GM21576 (cell line): Measurements from ENCODE around the gene CAMK1D.
"Not testable (repeated sequence)": the region's sequence is repeated elsewhere in the genome, so short reads cannot be mapped to it uniquely, and the experiment has no call there.

Experiments
- ATAC-seq: cut with Tn5 transposase; IDR thresholded peaks from one replicate; pipeline ENCODE4 v1.9.1; 2021; ENCODE audit warnings: mild to moderate bottlenecking, moderate library complexity; ENCODE audit not compliant: unreplicated experiment

The CAMK1D gene

DNA sequence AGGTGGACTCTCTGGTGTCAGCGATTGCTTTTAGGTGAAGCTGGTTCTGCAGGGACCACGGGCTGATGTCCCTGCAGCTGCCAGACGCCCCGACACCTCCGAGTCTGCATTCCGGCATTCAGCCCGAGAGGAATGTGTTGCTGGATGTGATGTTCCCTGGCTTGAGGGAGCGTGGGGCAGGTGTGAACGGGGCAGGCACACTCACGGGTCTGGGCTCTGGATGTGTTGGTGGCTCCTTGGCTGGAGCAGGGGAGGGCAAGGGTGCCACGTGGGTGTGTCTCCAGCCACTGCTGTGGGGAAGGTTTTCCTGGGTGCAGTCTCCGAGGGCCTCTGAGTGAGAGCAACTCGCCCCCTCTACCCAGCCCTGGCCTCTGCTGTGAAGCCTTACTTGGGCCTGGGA lies 140.5 kb downstream of the CAMK1D start:
- ATAC-seq: no peak

DNA sequence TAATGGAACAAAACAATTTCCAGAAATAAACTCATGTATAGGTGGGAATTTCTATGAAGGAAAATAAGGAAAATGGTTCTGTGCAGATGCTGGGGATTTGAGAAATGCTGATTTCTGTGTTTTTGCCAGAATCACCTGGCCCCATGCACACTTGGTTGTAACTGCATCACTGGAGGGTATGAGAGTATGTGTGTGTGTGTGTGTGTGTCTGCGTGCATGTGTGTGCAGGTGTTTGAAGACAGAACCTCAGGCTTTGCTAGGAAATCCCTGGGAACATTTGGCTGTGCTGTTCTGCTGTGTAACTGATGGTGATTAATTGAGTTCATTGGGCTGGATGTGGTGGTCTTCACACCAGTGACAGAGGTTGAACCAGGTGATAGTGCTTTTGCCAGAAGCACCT lies 141.6 kb downstream of the CAMK1D start:
- no peak for ATAC-seq

DNA sequence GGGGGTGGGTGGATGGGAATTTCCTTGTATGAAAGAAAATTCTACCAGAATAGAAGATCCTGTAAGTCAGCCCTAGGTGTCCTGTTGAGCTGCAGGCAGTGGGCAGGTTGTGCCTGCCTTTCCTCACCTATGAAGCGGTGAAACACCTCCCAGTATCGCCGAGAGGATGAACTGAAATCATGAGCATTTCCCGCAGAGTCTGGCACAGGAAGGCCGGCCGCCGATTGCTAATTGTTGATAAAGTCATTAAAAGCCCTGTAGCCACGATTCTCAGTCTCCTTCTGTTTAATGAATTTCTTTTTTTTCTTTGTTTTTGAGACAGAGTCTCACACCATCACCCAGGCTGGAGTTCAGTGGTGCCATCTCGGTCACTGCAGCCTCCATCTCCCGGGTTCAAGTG lies 142.1 kb downstream of the CAMK1D start:
- no peak for ATAC-seq

DNA sequence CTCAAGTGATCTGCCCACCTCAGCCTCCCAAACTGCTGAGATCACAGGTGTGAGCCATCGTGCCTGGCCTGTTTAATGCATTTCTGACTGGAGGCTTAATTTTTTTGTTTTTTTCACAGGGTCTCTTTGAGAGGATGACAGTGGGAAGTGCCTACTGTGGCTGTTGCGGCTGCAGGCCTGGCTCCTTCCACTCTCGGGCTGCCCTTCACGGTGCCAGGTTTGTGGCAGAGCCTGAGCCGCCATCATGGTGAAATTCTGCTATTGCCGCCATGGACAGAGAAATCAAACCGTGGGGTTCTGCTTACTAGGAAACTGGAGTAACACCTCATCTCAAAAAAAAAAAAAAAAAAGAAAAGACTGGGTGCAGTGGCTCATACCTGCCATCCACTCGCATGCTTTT lies 142.7 kb downstream of the CAMK1D start:
- ATAC-seq: no peak

DNA sequence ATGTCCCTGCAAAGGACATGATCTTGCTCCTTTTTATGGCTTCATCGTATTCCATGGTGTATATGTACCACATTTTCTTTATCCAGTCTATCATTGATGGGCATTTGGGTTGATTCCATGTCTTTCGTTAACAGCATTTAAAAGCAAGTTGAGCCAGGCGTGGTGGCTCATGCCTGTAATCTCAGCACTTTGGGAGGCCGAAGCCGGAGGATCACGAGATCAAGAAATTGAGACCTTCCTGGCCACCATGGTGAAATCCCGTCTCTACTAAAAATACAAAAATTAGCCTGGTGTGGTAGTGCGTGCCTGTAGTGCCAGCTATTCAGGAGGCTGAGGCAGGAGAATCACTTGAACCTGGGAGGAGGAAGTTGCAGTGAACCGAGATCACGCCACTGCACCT lies 147.7 kb downstream of the CAMK1D start:
- not testable (repeated sequence) for ATAC-seq

DNA sequence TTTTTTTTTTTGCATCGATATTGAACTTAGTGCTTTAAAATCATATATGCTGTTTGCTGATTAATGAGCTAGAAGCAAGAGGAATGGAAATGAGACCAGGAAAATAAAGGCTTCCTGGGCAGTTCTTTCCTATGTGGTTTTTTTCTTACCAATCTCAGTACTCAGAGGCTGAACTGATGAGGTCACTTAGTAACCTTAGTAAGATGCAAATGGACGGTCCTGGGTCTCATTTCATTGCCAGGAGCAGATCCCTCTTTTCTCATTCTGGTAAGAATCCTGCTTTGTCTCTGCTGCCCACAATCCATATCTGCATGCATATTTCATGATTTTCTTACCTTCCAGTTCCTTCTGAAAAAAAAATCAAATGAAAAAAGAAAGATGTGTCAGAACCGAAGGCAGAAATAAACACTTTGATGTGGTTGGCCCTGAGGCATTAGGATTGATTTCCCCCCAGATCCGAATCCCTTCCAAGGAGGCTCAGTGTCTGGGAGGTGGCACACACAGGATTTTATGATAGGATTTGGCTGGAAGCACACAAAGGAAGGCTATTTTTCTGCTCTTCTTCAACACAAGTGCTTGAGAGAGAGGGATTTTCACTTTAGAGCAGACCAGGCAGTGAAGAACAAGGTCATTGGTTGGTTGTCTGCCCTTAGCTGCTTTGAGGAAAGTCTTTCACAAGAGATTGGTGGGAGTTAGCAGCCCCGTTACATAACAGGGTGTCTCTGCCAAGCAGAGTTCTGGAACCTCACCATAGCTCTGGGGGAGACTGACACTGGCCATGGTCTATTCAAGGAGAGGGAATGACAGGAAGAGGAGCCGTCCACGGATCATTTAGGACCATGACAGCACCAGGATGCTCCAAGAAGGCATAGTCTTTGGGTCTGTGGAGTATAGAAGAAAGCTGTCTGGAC lies 150.0 kb downstream of the CAMK1D start:
- ATAC-seq: no peak

DNA sequence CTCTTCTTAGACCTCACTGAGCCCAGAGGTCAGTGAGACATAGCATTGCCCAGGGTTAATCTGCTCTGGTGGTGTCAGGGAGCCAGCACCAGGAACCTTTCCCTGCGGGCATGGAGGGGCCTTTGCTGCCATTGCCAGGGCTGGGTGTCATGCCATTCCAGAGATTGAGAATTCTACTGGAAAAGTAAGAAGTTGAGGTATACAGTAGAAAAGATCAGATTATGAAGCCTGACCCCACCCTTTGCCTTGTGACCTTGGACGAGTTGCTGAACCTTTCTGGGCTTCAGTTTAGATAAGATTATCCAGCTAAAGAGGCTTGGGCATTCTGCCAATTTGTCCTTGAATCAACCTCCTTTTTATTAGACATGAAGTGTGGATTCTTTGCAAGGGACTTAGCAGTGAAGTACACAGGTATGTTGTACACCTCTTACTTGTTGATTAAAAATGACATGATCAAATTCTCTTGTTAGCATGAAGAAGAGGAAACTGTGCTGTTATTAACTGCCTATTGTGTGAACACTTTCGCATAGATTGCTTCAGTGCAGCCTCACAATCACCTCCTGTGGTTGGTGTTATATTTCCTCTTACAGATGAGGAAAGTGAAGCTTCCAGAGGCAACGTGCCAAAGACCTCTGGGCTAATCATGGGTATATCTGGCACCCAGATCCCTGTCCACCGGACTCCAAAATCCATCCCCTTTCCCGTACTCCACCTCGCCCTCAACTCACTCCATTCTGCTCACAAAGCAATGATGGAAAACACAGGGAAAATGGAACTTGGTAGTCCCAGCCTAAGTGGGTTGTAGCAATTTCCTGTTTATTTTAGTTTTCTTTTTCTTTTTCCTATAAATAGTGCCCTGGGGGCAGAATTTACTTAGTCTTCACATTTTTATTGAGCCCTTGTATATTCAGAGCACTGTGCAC lies 151.3 kb downstream of the CAMK1D start:
- ATAC-seq: no peak

DNA sequence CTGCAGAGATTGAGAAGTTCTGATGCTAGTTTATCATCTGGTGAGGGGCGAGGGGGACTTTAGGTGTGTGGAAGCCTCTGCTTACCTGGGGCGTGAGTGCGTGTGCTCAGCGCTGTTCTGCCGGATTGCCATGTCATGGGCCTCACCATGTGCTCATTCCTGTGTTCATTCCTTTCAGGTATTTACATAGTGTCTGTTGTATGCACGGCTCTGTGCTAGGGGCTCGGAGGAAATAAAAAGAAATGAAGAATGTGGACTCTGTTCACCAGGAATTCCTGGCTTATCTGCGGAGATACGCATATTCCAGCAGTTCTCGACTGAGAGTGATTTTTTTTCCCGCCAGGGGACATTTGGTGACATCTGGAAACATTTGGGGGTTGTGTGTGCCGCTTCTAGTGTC lies 152.0 kb downstream of the CAMK1D start:
- no peak for ATAC-seq

DNA sequence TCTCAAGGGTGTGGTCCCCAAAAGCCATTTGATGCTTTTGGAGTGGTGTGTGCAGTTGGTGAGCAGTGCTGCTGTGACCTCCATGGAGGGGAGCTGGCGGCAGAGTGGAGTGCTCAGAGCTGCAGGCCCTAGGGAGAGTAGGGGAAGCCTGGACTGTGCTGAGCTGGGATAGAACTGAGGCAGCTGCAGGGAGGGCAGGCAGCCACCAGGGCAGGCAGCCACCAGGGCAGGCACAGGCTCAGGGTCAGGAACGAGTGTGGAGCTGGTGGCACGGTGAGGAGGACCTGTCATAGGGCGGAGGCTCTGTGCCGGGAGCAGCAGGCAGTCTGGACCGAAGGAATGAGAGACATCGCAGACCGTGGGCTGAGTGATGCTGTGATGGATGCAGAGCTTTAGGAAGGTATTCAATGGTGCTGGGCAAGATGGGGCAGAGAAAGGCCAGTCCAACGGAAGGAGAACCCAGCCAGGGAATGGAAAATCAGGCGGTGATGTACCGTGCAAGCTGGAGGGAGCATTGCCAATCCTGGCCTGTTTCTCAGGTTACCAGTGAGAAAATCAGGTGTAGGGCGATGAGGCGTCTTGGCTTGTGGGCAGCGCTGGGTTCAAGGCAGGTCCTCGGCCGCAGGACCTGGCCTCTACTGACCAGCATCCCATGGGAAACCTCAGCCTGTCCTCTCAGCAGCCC lies 152.6 kb downstream of the CAMK1D start:
- no peak for ATAC-seq

DNA sequence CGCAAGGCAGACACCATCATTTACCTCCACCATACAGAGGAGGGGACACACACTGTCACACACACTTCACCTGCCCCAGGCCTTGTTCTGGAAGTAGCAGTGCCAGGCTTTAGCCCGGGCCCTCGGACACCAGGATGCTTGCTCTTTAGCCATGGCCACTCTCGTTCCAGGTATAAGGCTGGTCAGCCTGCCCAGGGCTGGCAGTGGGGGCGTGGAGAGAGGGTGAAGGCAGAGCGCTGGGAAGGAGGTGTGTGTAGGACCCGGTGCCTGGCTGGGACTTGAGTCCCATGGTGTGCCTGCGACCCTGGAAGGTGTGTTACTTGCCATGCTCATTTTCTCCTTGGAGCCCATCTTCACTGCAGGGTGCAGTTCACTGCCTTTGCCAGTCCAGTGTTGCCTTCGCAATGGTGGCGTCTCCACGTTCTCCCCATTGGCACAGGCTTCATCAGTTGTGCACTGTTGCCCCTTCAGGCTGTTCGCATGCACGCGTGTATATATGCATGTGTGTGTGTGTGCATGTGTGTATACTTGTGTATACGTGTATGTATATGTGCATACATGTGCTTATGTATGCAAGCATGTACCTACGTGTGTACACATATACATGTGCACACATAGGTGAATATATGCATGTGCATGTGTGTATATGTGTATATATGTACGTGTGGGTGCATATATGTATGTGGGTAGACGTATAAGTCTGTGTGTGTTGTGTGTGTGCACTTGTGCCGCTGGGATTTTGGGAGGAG lies 153.4 kb downstream of the CAMK1D start:
- ATAC-seq: no peak

DNA sequence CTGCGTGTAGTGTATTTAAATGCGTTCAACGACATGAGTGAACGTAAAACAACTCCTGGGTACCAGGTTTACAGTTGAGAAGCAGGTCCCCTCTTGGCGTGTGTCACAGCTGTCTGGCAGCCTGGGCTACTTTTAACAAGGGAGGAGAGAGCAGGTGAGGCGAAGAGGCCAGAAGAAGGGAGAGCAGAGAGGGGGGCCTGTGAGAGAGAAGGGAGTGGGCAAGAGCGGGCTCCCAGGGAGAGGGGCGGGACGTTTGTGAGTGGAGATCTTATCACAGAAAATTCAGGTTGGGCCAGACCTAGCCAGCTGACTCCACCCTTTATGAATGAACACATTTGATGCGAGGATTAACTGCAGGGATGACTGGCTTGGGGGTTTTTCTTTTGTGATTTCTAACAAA lies 154.0 kb downstream of the CAMK1D start:
- no peak for ATAC-seq

DNA sequence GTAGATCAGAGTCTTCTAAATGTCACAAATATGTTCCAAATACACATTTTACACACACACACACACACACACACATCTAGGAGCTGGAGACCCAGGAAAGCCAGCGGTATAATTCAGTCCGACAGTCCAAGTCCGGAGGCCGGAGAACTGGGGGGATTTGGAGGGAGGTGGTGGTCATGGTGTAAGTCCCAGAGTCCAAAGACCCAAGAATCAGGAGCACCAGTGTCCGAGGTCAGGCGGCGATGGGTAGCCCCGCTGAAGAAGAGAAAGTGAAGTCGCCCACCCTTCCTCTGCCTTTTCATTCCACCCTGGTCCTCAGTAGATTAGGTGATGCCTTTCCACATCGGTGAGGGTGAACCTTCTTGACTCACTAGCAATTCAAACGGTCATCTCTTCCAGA lies 154.8 kb downstream of the CAMK1D start:
- ATAC-seq: no peak

DNA sequence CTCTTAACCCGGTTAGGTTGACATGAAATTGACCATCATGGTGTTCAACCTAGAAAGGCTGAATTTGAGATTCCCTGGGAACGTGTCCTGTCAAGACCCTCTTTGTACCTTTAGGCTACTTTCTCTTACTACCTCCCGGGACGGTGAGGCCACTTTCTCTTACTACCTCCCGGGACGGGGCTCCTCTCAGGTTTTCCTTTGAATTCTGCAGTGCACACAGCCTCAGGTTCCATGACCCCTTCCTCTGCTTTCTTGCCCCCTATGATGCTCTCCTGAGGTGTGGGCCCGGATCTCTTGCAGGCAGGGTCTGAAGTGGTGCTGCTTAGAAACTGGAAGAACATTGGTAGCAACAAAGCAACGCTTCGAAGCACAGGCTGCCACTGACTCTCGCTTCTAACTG lies 155.3 kb downstream of the CAMK1D start:
- no peak for ATAC-seq

DNA sequence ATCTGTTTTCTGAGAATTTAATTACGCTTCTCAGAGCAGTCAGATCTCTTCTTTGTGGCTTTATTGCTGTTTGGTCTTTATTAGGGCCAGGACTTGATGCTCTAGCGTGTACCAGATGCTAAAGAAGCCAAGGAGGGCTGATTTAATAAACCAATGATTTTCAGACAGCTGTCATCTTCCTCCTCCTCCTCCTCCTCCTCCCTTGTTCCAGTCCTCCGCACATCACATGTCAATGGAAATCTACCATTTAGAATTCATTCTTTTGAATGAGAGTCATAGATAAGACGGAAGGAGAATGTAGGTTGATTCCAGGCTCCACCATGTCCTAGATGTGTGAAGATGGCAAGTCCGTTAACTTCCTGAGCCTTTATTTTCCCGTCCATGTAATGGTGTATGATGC lies 156.3 kb downstream of the CAMK1D start:
- ATAC-seq: no peak

DNA sequence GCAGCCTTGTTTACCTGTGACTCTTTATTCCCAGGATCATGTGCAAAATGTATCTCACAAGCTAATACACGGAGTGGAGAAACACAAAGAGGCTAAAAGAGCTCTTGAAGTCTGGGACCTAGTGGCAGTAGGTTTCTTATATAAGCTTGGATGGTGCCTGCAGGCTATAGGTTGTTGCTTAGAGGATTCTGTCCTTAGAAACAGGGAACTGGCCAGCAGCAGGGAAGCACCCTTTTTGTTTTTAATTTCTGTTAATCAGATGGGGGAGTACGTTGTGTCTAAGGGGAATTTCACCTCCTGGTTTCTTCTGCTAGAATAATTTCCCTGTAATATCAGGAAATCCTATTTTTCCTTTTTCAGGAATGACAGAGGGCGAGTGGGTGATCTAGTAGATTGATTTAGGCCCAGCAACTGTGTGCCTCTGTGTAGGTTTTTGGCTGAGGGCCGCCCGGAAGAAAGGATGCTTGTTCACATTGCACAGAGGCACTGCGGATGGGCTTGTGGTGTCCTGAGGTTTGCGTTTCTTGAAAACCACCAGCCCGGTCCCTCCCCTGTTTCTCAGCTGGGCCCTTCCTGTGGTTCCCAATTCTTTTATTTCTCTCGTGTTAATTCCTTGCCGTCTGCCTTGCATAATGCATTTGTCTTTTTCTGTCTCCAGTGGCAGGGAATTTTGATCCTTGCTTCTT lies 158.0 kb downstream of the CAMK1D start:
- no peak for ATAC-seq

DNA sequence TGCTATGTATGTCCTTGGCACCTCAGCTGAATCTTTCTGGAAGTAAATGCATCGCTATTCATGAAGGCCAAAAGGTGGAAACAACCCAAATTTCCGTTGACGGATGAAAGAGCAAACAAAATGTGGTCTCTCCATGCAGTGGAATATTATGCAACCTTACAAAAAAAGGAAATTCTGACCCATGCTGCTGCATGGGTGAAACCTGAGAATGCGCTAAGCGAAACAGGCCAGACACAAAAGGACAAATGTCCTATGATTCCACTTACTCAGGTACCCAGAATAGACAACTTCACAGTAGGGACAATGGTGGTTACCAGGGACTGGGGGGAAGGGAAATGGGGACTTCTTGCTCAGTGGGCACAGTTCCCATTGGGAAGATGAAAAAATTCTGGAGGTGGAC lies 158.8 kb downstream of the CAMK1D start:
- no peak for ATAC-seq

DNA sequence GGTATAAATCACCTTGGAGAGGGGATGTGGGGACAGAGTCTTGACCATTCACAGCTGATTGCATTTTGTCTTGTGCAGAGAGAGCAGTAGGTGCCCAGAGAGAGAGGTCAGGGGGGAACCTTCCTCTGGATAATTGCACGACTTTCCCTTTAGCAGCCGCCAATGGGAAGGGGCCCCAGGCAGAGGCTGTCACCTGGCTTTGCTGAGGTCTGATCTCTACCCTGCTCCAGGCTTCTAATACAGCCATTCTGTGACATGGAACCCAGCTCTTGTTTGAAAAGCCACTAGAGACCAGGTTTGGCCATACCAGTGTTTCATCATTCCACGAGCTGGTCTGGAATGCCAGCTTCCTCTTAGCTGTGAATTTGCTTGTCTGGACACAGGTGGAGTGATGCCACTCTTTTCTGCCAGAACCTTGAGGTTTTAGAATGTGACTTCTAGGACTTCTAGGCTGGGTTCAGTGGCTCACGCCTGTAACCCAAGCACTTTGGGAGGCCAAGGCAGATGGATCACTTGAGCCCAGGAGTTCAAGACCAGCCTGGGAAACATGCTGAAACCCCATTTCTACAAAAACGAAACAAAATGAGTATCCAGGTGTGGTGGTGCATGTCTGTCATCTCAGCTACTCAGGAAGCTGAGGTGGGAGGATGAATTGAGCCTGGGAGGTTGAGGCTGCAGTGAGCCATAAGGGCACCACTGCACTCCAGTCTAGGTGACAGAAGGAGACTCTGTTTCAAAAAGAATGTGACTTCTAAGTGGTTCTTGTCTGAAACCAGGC lies 159.9 kb downstream of the CAMK1D start:
- no peak for ATAC-seq

DNA sequence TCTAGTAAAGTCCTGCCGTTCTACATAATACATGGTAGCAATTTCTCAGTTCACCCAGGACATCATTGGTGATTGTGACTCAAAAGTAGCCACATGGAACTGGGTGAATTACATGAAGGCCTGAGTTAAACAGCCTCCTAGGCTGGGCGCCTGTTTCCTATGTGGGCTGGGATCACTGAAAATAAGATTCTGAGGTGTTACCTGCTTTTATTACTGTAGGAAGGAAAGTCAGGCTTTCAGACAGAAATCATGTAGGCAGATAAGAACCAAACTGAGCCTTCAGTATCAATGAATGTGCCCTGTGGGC lies 160.4 kb downstream of the CAMK1D start:
- ATAC-seq: no peak

DNA sequence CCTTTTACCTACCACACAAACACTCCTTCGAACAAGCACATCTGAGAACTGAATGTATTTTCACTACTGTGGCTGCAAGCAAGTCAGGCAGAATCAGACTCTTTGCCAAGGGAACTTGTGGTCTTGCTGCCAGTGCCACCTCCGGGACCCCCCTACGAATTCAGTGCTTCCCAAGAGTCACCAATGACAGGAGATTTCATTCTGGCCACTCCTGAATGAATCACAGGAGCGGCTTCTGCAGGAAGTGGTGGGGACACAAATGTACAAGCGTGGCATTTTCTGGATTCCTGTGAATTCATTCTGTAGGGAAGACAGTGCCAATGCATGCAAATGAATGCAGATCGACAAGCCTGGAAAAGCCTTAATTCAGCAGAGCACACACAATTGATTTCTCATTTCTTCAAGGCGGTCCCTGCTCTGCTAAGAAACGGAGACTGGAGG lies 161.2 kb downstream of the CAMK1D start:
- ATAC-seq: no peak
